NCI-H2196 (cell line): ENCODE data around the gene ZBTB38.
A peak's percentile ranks its signal among the peaks of the same experiment; 100 is the strongest.

Experiments
- DNase-seq: peaks from one replicate; lab custom pipeline; 2025; ENCODE audit not compliant: unreplicated experiment; lab: John Stamatoyannopoulos, UW

Gene ZBTB38, protein sequence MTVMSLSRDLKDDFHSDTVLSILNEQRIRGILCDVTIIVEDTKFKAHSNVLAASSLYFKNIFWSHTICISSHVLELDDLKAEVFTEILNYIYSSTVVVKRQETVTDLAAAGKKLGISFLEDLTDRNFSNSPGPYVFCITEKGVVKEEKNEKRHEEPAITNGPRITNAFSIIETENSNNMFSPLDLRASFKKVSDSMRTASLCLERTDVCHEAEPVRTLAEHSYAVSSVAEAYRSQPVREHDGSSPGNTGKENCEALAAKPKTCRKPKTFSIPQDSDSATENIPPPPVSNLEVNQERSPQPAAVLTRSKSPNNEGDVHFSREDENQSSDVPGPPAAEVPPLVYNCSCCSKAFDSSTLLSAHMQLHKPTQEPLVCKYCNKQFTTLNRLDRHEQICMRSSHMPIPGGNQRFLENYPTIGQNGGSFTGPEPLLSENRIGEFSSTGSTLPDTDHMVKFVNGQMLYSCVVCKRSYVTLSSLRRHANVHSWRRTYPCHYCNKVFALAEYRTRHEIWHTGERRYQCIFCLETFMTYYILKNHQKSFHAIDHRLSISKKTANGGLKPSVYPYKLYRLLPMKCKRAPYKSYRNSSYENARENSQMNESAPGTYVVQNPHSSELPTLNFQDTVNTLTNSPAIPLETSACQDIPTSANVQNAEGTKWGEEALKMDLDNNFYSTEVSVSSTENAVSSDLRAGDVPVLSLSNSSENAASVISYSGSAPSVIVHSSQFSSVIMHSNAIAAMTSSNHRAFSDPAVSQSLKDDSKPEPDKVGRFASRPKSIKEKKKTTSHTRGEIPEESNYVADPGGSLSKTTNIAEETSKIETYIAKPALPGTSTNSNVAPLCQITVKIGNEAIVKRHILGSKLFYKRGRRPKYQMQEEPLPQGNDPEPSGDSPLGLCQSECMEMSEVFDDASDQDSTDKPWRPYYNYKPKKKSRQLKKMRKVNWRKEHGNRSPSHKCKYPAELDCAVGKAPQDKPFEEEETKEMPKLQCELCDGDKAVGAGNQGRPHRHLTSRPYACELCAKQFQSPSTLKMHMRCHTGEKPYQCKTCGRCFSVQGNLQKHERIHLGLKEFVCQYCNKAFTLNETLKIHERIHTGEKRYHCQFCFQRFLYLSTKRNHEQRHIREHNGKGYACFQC (N-terminal part only)

DNA sequence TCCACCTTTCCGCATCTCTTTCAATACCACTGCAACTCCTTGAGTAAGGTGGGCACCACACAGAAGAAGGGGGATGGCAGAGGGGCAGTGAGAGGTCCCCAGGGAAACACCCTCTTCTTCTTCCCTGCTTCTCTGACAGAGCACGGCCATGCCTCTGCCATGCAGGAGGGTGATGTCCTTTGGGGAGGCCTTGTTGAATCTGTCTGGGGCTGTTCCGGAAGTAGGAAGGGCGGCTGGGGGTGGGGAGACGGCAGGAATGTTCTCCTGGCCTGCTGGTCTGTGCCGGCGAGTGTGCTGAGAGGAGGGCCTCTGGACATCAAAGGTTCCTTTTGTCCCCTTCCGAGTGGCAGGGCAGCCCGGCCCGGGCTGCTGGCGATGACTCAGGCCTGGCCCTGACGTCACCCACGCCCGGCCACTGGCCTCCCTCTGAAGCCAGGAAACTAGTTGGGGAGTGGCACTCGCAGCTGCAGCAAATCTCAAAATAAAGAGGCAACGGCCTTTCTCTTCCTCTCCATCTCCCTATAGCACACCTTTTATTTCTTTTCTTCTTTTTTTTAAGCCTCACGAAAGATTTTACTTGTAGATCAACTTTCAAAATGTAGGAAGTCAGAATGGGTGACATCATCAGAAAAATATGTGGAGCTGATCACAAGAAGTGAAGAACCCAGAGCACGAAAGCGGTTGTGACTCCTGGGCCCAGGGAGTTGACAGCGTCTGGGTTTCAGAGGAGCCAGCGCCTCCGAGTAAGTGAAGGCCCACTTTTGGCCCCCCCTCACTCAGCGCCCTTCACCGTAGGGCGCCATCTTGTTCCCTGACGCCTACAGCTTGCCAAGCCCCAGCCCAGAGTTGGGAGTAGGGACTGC, at the start of gene ZBTB38:
TSS of gene ZBTB38 (plus strand) at position 443 of the 863 bp plus-strand sequence. CDS start 73,885 bp downstream, outside the sequence.
- DNase-seq, result peak; percentile 21

GRCh38 chr3:141320399-141321108, 47.8 kb upstream of the ZBTB38 start:
- no peak for DNase-seq

- no peak for DNase-seq
Observed at GRCh38 chr3:141321109-141321497, 47.2 kb upstream of the ZBTB38 start.

GRCh38 chr3:141323936-141324704, 44.2 kb upstream of the ZBTB38 start:
- no peak for DNase-seq

DNA sequence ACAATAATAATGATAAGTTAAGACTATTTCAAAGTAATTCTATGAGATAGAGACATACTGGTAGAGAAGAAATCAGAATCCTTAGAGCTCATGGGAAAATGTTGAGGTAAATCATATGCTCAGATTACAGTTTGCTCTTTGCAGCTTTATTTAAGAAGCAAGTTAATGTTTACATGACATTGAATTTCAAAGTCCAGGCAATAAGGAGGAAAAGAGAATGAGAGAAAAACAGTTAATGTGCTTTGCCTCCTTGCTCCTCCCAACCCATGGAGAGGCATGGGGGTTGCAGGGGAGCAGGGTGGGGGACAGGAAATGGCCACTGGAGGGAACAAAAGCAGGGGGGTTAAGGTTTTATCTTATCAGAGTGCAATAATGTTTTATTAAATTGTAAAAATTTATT, 42.2 kb upstream of the ZBTB38 start:
- DNase-seq, result no peak

DNA sequence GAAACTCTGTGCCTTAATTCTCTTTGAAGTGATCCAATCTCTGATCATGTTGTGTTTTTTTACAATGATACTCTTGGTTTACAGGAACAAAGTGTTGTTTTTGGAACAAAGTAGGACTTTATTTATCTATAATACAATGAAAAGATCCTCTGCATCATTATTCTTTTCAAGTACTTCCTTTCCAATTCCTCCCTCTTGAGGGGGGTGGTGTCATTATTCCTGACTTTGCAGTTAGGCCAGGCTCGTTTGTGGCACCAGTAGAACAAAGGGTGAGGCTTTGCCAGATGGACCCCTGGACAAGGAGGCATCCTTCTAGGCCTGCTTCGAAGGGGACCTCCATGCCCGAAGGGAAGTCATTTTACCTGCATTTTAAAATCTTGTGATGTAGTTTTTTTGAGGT, 41.7 kb upstream of the ZBTB38 start:
- no peak for DNase-seq

DNA sequence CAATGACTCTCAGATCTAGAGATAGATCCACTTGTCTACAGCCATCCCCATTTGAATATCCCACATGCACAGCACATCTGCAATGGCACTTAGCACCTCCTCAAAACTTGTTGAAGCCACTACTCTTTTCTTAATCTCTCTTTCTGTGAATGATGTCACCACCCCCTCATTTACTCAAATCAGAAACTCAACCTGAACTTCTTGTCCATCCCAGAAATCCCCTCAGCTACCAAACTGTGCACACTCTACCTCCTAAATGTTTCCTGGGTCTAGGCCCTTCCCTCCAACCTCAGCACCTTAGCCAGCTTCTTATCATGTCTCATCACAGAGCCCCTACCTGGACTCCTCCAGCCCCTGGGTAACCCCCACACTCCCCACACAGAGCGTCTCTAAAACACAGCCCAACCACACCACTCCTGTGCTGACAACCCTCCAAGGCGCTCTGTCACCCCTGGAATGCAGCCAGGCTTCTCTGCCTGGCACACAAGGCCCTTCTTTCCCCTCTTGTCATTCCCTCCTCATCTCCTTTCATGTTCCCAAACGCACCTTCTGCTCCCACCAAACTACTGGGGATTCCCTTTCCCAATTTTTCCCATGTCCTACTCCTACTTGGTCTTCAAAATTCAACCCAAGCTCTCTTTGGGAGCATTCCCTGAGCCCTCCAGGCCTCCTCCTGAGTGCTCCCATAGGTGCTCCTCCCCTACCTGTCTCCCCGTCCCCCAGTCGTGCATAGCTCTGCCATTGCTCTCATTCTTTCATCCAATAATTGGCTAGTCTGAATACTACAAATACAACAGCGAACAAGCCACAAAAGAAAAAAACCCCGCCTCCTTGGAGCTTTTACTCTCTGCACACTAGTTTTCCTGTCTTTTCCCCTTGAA, 39.8 kb upstream of the ZBTB38 start:
- DNase-seq, result no peak

DNA sequence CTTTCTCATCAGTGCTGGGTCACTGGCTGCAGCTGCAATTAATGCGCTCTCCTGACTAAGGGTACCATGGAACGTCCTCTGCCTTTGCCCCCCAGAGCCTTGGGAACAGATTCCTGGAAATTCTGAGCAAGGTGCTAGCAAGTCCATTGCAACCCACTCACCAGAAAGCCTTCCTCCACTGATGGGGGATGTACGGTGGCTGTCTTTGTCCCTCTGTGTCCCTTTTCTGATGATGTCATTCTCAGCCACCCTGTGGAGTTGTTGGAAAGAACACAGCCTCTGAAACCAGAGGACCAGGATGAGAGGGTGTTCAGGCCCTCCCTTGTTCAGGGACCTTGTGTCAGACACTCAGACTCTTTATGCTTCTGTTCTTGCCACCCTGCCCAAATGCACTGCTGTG, 38.1 kb upstream of the ZBTB38 start:
- DNase-seq, result no peak

DNA sequence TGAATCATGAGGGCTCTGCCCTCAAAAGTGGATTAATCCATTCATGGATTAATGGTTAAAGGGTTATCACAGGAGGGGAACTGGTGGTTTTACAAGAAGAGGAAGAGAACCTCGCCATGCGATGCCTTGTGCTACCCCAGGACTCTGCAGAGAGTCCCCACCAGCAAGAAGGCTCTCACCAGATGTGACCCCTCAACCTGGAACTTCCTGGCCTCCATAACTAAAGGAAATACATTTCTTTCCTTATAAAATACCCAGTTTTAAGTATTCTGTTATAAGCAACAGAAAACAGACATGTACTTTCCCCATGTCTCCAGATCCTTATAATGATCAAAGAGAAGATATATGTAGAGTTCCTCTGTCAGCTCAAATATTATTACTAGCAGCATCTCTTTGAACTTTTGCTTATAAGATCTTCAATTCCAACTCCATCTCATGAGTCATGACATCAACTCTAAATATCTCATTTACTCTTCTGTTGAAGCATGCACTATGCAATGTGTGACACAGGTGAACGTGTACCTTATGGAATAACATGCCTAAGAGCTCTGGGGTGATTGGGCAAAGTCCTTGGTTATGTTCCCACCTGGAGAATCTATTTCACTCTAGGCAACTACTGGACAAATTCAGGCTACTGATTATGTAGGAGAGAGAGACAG, 37.5 kb upstream of the ZBTB38 start:
- DNase-seq, result no peak

GRCh38 chr3:141331377-141332318, 36.7 kb upstream of the ZBTB38 start:
- no peak for DNase-seq

GRCh38 chr3:141332416-141332815, 35.9 kb upstream of the ZBTB38 start:
- DNase-seq, result no peak

GRCh38 chr3:141333836-141334626, 34.3 kb upstream of the ZBTB38 start:
- DNase-seq, result no peak

- DNase-seq, result no peak
Observed at GRCh38 chr3:141334627-141335250, 33.6 kb upstream of the ZBTB38 start.

GRCh38 chr3:141335531-141336061, 32.7 kb upstream of the ZBTB38 start:
- DNase-seq, result no peak
